ENCODE measurements around the gene BABAM2.
"Not testable (repeated sequence)": the region's sequence is repeated elsewhere in the genome, so short reads cannot be mapped to it uniquely, and the experiment has no call there.

The BABAM2 gene

GRCh38 chr2:28086611-28087010 lies 196.1 kb downstream of the BABAM2 start:
- no peak for DNase-seq

GRCh38 chr2:28088970-28089369 lies 198.4 kb downstream of the BABAM2 start:
- no peak for DNase-seq

GRCh38 chr2:28089486-28089885 lies 199.0 kb downstream of the BABAM2 start:
- DNase-seq = no peak

- no peak for DNase-seq
These were observed 202.8 kb downstream of the BABAM2 start for GRCh38 chr2:28093308-28093707.

- DNase-seq = no peak
These were observed 203.2 kb downstream of the BABAM2 start for GRCh38 chr2:28093768-28094167.

- DNase-seq = no peak
These were observed 204.2 kb downstream of the BABAM2 start for GRCh38 chr2:28094739-28095138.

DNA sequence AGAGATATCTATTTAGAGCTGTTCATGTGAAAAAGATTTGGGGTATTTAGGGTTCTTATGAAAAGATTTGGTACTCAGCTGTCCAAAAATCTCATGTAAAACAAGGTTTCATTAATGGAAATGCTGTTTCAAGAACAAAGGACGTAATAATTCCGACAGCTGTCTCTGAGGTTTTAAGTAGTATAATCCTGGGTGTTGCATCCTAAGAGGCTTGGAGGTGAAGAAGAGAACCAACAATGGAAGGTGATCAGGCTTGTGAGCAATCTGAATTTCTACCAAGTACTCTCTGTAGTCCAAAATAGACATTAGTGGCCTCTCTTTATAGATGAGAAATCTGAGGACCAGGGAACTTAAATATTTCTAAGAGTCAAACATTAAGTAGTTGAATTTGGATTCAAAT lies 205.1 kb downstream of the BABAM2 start:
- no peak for DNase-seq

DNA sequence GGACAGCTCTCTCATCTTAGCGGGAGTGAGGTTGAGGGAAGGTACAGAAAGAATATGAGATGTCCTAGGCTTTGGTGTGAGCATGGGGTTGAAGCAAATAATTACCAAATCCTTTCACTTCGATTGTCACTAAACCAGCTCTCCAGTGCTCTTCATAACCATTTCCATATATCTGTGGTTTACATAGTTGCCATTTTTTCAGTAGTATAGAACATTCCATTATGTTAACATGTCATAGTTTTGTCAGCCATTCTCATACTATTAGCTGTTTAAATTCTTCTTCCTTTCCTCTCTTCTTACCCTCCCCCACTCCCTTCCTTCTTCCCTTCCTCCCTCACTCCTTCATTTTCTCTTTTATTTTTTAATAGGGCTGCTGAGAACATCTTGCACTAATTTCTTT lies 205.9 kb downstream of the BABAM2 start:
- DNase-seq = no peak

- DNase-seq = no peak
These were observed 208.1 kb downstream of the BABAM2 start for GRCh38 chr2:28098501-28099225.

- DNase-seq = no peak
These were observed 210.6 kb downstream of the BABAM2 start for GRCh38 chr2:28101123-28101522.

GRCh38 chr2:28101892-28102291 lies 211.4 kb downstream of the BABAM2 start:
- no peak for DNase-seq

GRCh38 chr2:28102455-28102874 lies 211.9 kb downstream of the BABAM2 start:
- DNase-seq = no peak

DNA sequence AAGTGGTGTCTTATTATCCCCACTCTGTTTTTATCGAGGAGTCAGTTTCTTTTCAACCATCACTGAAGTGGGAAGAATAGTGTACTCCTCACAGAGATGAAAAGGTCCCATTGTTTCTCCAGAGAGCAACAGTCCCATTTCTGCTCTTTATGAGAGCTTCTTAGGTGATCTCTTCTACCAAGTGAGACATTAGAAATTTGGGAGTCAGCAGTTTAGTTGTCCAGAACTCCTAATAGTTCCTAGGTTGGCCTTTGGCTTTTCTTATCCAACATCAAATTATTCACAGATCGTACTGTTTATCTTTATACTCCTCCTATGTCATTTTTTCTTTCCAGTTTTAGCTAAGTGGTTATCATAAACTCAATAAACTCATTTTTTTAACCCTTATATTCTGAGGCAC lies 213.1 kb downstream of the BABAM2 start:
- no peak for DNase-seq

GRCh38 chr2:28108143-28108542 lies 217.6 kb downstream of the BABAM2 start:
- DNase-seq = no peak

DNA sequence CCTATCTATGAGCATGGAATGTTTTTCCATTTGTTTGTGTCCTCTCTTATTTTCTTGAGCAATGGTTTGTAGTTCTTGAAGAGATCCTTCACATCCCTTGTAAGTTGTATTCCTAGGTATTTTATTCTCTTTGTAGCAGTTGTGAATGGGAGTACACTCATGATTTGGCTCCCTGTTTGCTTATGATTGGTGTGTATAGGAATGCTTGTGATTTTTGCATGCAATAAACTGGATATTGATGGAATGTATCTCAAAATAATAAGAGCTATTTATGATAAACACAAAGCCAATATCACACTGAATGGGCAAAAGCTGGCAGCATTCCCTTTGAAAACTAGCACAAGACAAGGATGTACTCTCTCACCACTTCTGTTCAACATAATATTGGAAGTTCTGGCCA lies 223.2 kb downstream of the BABAM2 start:
- DNase-seq = not testable (repeated sequence)

- DNase-seq = no peak
These were observed 226.6 kb downstream of the BABAM2 start for GRCh38 chr2:28117104-28117596.

GRCh38 chr2:28119631-28120030 lies 229.1 kb downstream of the BABAM2 start:
- DNase-seq = no peak

DNA sequence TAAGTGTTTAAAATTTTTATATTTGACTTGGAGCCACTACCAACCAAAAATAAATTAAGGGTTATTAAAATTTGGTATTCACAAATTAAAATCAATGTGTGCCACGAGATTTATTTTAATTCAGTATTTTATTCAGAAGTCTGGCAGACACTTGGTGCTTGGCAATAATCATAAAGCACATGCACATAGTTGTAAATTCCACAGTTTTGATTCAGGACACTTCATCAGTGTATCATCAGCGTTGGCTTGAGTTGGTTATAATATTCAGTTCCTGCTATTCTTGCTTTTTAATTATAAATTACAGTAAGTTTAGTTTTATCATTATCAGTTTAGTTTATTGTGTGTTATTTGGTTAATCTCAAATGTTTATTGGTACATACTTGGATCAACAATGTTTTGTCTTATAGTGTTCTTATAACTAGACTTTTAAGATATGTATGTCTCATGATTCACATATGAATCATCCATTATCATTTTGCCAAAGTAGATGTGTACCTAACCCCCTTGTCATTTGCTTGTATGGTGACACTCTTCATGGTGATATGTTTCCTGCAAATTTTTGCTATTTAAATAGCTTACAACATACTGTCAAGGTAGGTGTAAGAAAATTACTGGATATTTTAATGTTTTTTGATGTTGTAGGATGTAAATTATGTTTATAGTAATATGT lies 237.9 kb downstream of the BABAM2 start:
- DNase-seq = no peak

DNA sequence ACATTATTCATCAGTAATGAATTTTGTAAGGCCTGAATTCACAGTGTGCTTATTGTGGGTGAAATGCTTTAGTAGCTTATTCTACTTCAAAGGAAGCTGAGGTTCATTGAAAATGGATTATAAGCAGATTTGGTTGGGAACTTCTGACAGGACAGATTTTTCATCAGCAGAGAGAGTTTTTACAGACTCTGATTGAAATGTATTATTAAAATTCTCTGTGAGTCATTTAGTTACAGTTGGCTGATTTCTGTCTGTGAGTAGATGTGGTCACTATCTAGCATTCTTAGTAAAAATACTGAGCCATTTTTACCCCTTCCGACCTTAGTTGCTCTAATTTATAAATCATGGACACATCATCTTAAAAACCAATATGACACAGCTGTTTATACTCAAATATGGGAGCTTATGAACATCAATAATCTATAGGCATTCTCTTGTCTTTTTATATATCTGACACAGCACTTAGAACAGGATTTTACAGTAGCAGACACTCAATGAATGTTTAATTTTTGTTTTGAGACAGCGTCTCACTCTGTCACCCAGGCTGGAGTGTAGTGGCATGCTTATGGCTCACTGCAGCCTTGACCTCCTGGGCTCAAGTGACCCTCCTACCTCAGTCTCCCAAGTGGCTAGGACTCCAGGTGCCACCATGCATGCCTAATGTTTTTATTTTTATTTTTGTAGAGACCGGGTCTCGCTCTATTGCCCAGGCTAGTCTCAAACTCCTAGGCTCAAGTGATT lies 239.6 kb downstream of the BABAM2 start:
- no peak for DNase-seq

GRCh38 chr2:28133778-28134177 lies 243.2 kb downstream of the BABAM2 start:
- no peak for DNase-seq

DNA sequence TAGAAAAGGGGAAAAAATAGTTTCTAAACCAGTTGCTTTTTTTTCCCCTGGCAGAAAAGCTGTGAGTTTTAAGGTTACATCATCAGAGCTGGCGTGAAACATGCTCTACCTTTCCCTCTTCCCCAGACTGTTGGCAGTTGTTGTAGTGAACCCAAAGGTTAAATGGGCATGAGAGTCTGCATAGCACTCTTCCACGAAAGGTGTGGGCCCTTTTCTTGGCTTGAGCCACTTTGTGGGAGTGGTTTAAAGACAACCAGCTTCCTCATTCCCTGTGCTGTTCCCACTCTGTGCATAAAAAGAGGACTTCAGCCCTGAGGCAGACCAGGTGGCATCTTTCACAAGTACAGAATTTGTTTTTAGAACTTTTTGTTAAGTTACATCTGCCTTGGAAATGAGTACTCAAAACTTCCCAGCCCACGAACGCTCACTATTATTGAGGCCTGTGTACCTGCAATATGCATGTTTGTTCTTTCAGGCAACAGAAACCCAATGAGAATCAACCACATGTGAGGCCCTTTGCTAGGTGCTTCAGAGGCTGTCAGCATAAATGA lies 243.8 kb downstream of the BABAM2 start:
- no peak for DNase-seq

DNA sequence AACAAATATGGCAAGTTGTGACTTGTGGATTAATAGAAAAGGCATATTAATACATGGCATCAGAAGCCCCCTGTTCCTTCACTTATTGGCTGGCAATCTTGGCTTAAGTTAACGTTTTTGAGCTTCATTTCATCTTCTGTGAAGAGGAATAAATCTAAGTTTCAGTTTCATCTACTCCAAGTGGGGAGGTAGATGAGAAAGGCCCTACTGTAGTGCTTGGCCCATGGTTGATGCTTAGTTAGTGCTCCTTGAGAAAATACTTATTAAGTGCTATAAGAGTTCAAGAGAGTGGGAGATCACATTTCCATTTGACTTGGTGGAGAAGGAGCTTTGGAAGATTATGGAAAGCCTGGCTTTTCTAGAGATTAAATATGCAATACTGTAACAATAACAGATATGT lies 244.3 kb downstream of the BABAM2 start:
- no peak for DNase-seq

DNA sequence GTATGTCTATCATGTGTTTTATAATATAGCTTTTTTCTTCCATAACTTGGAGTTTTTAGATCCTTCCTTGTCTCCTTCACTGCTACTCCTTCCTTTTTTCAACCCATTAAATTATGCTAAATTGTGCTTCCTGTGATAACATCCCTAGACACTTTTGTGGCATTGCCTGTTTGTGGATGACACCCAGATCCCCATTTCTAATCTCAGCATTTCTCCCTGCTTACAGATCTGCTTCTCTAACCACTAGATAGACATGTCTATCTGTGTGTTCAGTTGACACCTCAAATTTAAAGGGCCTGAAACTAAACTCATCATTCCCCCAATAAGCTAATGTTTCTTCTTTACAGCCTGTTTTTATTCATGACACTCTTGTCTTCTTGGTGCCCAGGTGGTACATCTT lies 244.8 kb downstream of the BABAM2 start:
- DNase-seq = no peak

- DNase-seq = no peak
These were observed 245.3 kb downstream of the BABAM2 start for GRCh38 chr2:28135799-28136198.
